ENCODE results near the gene AKT1. TPM values are rescaled to one million over a fixed set of nuclear protein-coding genes. Genes with fewer than 3 reads are reported as not detected.

Gene AKT1
- total and polyA plus RNA-seq, 2 of the 13 experiments (the other 11 are each of a cell fraction or from before 2014, with no cell fraction given) = 96.2 to 116 TPM

DNA sequence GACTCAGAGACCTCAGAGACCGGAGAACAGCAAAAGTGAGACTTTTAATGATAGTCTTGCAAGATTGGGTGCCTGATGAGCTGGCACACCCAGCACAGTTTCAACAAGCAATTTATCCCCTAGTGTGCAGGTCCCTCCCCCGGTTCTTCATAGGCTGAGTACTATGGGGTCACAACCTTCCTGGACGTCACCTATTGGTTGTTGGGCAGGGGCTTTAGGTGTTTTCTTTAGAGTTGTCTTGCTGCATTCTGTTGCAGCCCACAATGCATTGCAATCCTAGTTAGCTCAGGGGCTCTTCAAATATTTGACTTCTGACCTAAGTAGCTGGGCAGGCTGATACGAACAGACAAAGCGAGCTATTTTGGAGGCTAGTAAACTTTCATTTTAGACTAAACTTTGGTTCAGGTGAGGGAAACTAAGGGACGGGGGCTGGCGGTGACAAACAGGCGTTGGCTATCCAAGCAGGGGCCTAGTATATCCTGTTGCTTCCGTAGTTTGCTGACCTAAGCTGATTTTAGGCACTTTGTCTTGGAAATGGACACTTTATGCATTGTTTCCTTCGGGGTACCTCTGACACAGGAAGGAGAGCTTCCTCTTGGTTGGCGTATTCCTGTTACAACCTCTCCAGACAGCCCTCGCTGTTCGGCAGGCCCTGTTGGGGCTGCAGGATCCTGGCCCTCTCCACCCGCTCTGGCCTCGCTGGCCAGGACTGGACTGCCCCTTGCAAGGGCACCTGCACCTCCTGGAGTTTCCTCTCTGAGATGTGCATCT, 28.5 kb downstream of the AKT1 start (continued):
- no peak for TF ChIP-seq TCF7 (IDR thresholded peaks at IDR 0.05; ENCODE audit: low read depth)
- TF ChIP-seq, protein P1, sequence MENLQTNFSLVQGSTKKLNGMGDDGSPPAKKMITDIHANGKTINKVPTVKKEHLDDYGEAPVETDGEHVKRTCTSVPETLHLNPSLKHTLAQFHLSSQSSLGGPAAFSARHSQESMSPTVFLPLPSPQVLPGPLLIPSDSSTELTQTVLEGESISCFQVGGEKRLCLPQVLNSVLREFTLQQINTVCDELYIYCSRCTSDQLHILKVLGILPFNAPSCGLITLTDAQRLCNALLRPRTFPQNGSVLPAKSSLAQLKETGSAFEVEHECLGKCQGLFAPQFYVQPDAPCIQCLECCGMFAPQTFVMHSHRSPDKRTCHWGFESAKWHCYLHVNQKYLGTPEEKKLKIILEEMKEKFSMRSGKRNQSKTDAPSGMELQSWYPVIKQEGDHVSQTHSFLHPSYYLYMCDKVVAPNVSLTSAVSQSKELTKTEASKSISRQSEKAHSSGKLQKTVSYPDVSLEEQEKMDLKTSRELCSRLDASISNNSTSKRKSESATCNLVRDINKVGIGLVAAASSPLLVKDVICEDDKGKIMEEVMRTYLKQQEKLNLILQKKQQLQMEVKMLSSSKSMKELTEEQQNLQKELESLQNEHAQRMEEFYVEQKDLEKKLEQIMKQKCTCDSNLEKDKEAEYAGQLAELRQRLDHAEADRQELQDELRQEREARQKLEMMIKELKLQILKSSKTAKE (CRISPR knock-in tag; IDR thresholded peaks at IDR 0.05; ENCODE audit: borderline replicate concordance) = no peak
- TF ChIP-seq ZNF3 (CRISPR knock-in tag; IDR thresholded peaks at IDR 0.05) = no peak
- TF ChIP-seq SALL2 (CRISPR knock-in tag; IDR thresholded peaks at IDR 0.05) = no peak
- no peak for TF ChIP-seq ZNF260 (CRISPR knock-in tag; IDR thresholded peaks at IDR 0.05; ENCODE audit: borderline replicate concordance, low read depth)
- no peak for TF ChIP-seq ZNF773 (CRISPR knock-in tag; IDR thresholded peaks at IDR 0.05; ENCODE audit: borderline replicate concordance)
- no peak for TF ChIP-seq ZNF780A (CRISPR knock-in tag; IDR thresholded peaks at IDR 0.05)
- TF ChIP-seq ZNF781 (CRISPR knock-in tag; IDR thresholded peaks at IDR 0.05; ENCODE audit: borderline replicate concordance, not compliant biosample characterization) = peak; percentile 66
- no peak for TF ChIP-seq KLF13 (CRISPR knock-in tag; IDR thresholded peaks at IDR 0.05)
- TF ChIP-seq, protein P2, sequence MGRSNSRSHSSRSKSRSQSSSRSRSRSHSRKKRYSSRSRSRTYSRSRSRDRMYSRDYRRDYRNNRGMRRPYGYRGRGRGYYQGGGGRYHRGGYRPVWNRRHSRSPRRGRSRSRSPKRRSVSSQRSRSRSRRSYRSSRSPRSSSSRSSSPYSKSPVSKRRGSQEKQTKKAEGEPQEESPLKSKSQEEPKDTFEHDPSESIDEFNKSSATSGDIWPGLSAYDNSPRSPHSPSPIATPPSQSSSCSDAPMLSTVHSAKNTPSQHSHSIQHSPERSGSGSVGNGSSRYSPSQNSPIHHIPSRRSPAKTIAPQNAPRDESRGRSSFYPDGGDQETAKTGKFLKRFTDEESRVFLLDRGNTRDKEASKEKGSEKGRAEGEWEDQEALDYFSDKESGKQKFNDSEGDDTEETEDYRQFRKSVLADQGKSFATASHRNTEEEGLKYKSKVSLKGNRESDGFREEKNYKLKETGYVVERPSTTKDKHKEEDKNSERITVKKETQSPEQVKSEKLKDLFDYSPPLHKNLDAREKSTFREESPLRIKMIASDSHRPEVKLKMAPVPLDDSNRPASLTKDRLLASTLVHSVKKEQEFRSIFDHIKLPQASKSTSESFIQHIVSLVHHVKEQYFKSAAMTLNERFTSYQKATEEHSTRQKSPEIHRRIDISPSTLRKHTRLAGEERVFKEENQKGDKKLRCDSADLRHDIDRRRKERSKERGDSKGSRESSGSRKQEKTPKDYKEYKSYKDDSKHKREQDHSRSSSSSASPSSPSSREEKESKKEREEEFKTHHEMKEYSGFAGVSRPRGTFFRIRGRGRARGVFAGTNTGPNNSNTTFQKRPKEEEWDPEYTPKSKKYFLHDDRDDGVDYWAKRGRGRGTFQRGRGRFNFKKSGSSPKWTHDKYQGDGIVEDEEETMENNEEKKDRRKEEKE (IDR thresholded peaks at IDR 0.05) = no peak
- TF ChIP-seq ZNF207 (IDR thresholded peaks at IDR 0.05; ENCODE audit: borderline replicate concordance) = no peak
- TF ChIP-seq, protein P3, sequence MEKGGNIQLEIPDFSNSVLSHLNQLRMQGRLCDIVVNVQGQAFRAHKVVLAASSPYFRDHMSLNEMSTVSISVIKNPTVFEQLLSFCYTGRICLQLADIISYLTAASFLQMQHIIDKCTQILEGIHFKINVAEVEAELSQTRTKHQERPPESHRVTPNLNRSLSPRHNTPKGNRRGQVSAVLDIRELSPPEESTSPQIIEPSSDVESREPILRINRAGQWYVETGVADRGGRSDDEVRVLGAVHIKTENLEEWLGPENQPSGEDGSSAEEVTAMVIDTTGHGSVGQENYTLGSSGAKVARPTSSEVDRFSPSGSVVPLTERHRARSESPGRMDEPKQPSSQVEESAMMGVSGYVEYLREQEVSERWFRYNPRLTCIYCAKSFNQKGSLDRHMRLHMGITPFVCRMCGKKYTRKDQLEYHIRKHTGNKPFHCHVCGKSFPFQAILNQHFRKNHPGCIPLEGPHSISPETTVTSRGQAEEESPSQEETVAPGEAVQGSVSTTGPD (CRISPR knock-in tag; IDR thresholded peaks at IDR 0.05) = no peak
- no peak for TF ChIP-seq AGO1 (IDR thresholded peaks at IDR 0.05; ENCODE audit: low read depth, low read length, poor library complexity, severe bottlenecking)
- peak; percentile 34; the same call in 1 of the 2 replicates for TF ChIP-seq ELF3 (CRISPR knock-in tag; IDR thresholded peaks at IDR 0.05)
- no peak for TF ChIP-seq ZNF329 (CRISPR knock-in tag; IDR thresholded peaks at IDR 0.05; ENCODE audit: low read depth)
- TF ChIP-seq SNAI1 (CRISPR knock-in tag; IDR thresholded peaks at IDR 0.05; ENCODE audit: borderline replicate concordance) = peak; percentile 76; the same call in 1 of the 2 replicates
- no peak for TF ChIP-seq HMGA1 (CRISPR knock-in tag; conservative IDR thresholded peaks at IDR 0.05)
- TF ChIP-seq RFXANK (CRISPR knock-in tag; IDR thresholded peaks at IDR 0.05) = no peak
- TF ChIP-seq, protein P4, sequence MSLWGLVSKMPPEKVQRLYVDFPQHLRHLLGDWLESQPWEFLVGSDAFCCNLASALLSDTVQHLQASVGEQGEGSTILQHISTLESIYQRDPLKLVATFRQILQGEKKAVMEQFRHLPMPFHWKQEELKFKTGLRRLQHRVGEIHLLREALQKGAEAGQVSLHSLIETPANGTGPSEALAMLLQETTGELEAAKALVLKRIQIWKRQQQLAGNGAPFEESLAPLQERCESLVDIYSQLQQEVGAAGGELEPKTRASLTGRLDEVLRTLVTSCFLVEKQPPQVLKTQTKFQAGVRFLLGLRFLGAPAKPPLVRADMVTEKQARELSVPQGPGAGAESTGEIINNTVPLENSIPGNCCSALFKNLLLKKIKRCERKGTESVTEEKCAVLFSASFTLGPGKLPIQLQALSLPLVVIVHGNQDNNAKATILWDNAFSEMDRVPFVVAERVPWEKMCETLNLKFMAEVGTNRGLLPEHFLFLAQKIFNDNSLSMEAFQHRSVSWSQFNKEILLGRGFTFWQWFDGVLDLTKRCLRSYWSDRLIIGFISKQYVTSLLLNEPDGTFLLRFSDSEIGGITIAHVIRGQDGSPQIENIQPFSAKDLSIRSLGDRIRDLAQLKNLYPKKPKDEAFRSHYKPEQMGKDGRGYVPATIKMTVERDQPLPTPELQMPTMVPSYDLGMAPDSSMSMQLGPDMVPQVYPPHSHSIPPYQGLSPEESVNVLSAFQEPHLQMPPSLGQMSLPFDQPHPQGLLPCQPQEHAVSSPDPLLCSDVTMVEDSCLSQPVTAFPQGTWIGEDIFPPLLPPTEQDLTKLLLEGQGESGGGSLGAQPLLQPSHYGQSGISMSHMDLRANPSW (CRISPR knock-in tag; IDR thresholded peaks at IDR 0.05; ENCODE audit: borderline replicate concordance) = 0 out of 2 replicates have a peak, but pooled peaks have one; percentile 37
- TF ChIP-seq ZBTB1 (CRISPR knock-in tag; IDR thresholded peaks at IDR 0.05; ENCODE audit: borderline replicate concordance) = no peak
